GM23338 (cell line): ENCODE data around the gene TSHZ2. TPM values are rescaled to one million over a fixed set of nuclear protein-coding genes. Genes with fewer than 3 reads are reported as not detected.
"Not testable (repeated sequence)": the region's sequence is repeated elsewhere in the genome, so short reads cannot be mapped to it uniquely, and the experiment has no call there.

Experiments
- ATAC-seq: fragments of 200-7000 bp; cut with Tn5 transposase; 3 replicates; pipeline ENCODE4 v1.9.1; 2020
- DNase-seq: peaks from one replicate; pipeline ENCODE4 v3.0.0-alpha.2; 2015; ENCODE audit warnings: low spot score
- H2AFZ ChIP-seq: fragments of 200-600 bp; sonication (generic); 2 replicates; pipeline ENCODE4 v1.8.0; 2016; ENCODE audit warnings: antibody characterized with exemption, mild to moderate bottlenecking, moderate library complexity
- H3F3A ChIP-seq: fragments of 200-600 bp; sonication (generic); replicated peaks from 2 replicates; pipeline ENCODE4 v1.8.0; 2017; ENCODE audit warnings: antibody characterized with exemption, mixed run types, low read depth
- H3K27ac ChIP-seq: fragments of 200-600 bp; sonication (generic); 2 replicates; pipeline ENCODE4 v1.6.1; 2016; ENCODE audit warnings: low read depth
- H3K27me3 ChIP-seq: fragments of 200-600 bp; sonication (generic); 2 replicates; pipeline ENCODE4 v1.8.0; 2016; ENCODE audit warnings: mild to moderate bottlenecking, mixed run types, moderate library complexity; ENCODE audit not compliant: insufficient read depth
- H3K36me3 ChIP-seq: fragments of 200-600 bp; sonication (generic); 2 replicates; pipeline ENCODE4 v1.8.0; 2016; ENCODE audit warnings: mild to moderate bottlenecking; ENCODE audit not compliant: insufficient read depth
- H3K4me1 ChIP-seq: fragments of 200-600 bp; sonication (generic); 2 replicates; pipeline ENCODE4 v1.8.0; 2016; ENCODE audit warnings: mild to moderate bottlenecking, moderate library complexity; ENCODE audit not compliant: insufficient read depth
- H3K4me2 ChIP-seq: fragments of 200-600 bp; sonication (generic); 2 replicates; pipeline ENCODE4 v1.7.1; 2017; ENCODE audit warnings: mixed run types
- H3K4me3 ChIP-seq: fragments of 200-600 bp; sonication (generic); 2 replicates; pipeline ENCODE4 v1.6.1; 2016; ENCODE audit warnings: mixed run types
- H3K79me2 ChIP-seq: fragments of 200-600 bp; sonication (generic); replicated peaks from 2 replicates; pipeline ENCODE4 v1.8.0; 2017; ENCODE audit warnings: mild to moderate bottlenecking; ENCODE audit not compliant: insufficient read depth
- H3K9me2 ChIP-seq: fragments of 200-600 bp; sonication (generic); 2 replicates; pipeline ENCODE4 v1.8.0; 2017; ENCODE audit not compliant: insufficient read depth
- H4K20me1 ChIP-seq: fragments of 200-600 bp; sonication (generic); replicated peaks from 2 replicates; pipeline ENCODE4 v1.8.0; 2017; ENCODE audit warnings: mild to moderate bottlenecking; ENCODE audit not compliant: insufficient read depth
- H3K27ac Mint-ChIP-seq: 2 replicates; pipeline ENCODE4 v1.8.0; 2020; ENCODE audit warnings: inconsistent platforms, mild to moderate bottlenecking, moderate library complexity, mixed read lengths
- H3K27me3 Mint-ChIP-seq: 3 replicates; pipeline ENCODE4 v1.8.0; 2022; ENCODE audit warnings: low read depth, mild to moderate bottlenecking, moderate library complexity, mixed read lengths, inconsistent platforms; ENCODE audit not compliant: insufficient read depth, poor library complexity
- H3K36me3 Mint-ChIP-seq: 3 replicates; pipeline ENCODE4 v1.8.0; 2021; ENCODE audit warnings: low read depth, mild to moderate bottlenecking, inconsistent platforms, moderate library complexity, mixed read lengths
- H3K4me1 Mint-ChIP-seq: 3 replicates; pipeline ENCODE4 v1.8.0; 2020; ENCODE audit warnings: mild to moderate bottlenecking, inconsistent platforms, mixed read lengths
- H3K4me3 Mint-ChIP-seq: 3 replicates; pipeline ENCODE4 v1.8.0; 2021; ENCODE audit warnings: moderate library complexity, mild to moderate bottlenecking, inconsistent platforms, mixed read lengths
- H3K9me3 Mint-ChIP-seq: 3 replicates; pipeline ENCODE4 v1.8.0; 2020; ENCODE audit warnings: moderate library complexity, mild to moderate bottlenecking, inconsistent platforms, mixed read lengths
- CREB1 ChIP-seq: fragments of 250-450 bp; sonication (Bioruptor Pico); IDR thresholded peaks from 2 replicates; pipeline ENCODE4 v1.5.0; 2020; ENCODE audit warnings: low read depth, mild to moderate bottlenecking, moderate library complexity
- CTCF ChIP-seq, 2 experiments: fragments of 200-600 bp in 1 of 2; sonication (generic) in 1 of 2; conservative IDR thresholded peaks; 2 replicates each; pipeline versions ENCODE4 v1.5.1 to v1.6.1; 2016 to 2017; ENCODE audit warnings: antibody characterized with exemption in 2 of 2, low read depth in 2 of 2, mild to moderate bottlenecking in 2 of 2, moderate library complexity in 1 of 2
- EZH2 ChIP-seq: fragments of 200-600 bp; sonication (generic); IDR thresholded peaks from one replicate; pipeline ENCODE4 v1.8.0; 2017; ENCODE audit warnings: antibody characterized with exemption, mild to moderate bottlenecking, low read depth; ENCODE audit not compliant: unreplicated experiment
- EZH2phosphoT487 ChIP-seq: fragments of 200-600 bp; sonication (generic); IDR thresholded peaks from one replicate; pipeline ENCODE4 v1.8.1; 2018; ENCODE audit warnings: antibody characterized with exemption; ENCODE audit not compliant: unreplicated experiment
- JUNB ChIP-seq: IDR thresholded peaks from one replicate; pipeline ENCODE4 v1.6.1; 2016; ENCODE audit warnings: antibody characterized with exemption; ENCODE audit not compliant: unreplicated experiment
- NANOG ChIP-seq: IDR thresholded peaks from 2 replicates; pipeline ENCODE4 v1.6.1; 2016; ENCODE audit warnings: antibody characterized with exemption, borderline replicate concordance
- POLR2AphosphoS5 ChIP-seq: IDR thresholded peaks from 2 replicates; pipeline ENCODE4 v1.6.1; 2016; ENCODE audit warnings: antibody characterized with exemption, low read depth
- REST ChIP-seq: IDR thresholded peaks from one replicate; pipeline ENCODE4 v1.6.1; 2018; ENCODE audit warnings: antibody characterized with exemption; ENCODE audit not compliant: unreplicated experiment
- STAT1 ChIP-seq: IDR thresholded peaks from one replicate; pipeline ENCODE4 v1.6.1; 2016; ENCODE audit warnings: antibody characterized with exemption; ENCODE audit not compliant: unreplicated experiment
- ZNF114 ChIP-seq: fragments of 250-450 bp; sonication (Bioruptor Pico); IDR thresholded peaks from 2 replicates; pipeline ENCODE4 v1.5.0; 2020; ENCODE audit warnings: mild to moderate bottlenecking, moderate library complexity
- ZNF331 ChIP-seq: fragments of 250-450 bp; sonication (Bioruptor Pico); IDR thresholded peaks from 2 replicates; pipeline ENCODE4 v1.5.0; 2020; ENCODE audit warnings: low read depth, mild to moderate bottlenecking, moderate library complexity
- polyA plus RNA-seq: library from polyadenylated mRNA; unstranded; fragments of >200 nt; fragmentation: Nextera tagmentation; extraction: Ambion mirVana; gene quantifications from 2 replicates; pipeline ENCODE4 v1.2.1, GENCODE V29; 2016
- total RNA-seq: library from RNA; depleted of rRNA; stranded (reverse); fragments of >200 nt; shearing (Covaris generic); gene quantifications from 2 replicates; pipeline ENCODE4 v1.2.3, GENCODE V29; 2014
- TF ChIP-seq, protein P1 (sequence below): IDR thresholded peaks from 2 replicates; pipeline ENCODE4 v1.6.1; 2016; ENCODE audit warnings: antibody characterized with exemption

TSHZ2 gene
- total and polyA plus RNA-seq, 2 experiments from 2014 or later, result 0.49 to 1.3 TPM

DNA sequence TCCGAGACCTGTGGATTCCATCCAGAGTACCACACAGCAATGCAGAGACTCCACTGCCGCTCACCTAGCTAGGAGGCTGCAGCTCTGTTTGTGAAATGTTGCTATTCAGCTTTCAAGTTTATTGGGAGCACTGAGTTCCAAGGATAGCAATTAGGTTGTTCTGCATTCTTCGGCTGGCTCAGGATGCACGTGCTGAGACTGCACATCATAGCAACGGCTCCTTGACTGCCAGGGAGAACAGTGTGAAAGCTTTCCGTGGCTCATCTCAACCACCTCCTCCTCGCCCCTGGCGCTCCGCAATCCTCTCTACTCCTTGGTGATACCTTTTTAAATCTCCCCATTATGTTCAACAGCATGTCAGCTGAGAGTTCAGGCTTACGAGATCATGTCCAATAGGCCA lies 116.6 kb downstream of the TSHZ2 start:
- no peaks in the 10 kb centered on the region for H3K36me3 Mint-ChIP-seq
- Histone ChIP-seq H2AFZ (no peak overlapping the region), H3F3A (no peaks in the 10 kb centered on the region), H3K4me3 (no peak overlapping the region), H3K79me2 (no peaks in the 10 kb centered on the region), H3K27me3 (no peaks in the 10 kb centered on the region), H3K4me2 (no peak overlapping the region), H3K9me2 (peaks cover 7% of the 10 kb centered on the region; the same call in 1 of the 2 replicates), H3K4me1 (no peaks in the 10 kb centered on the region), H4K20me1 (no peaks in the 10 kb centered on the region), H3K36me3 (no peaks in the 10 kb centered on the region), H3K27ac (no peak overlapping the region)
- no peaks in the 10 kb centered on the region for H3K9me3 Mint-ChIP-seq
- H3K27me3 Mint-ChIP-seq, result no peaks in the 10 kb centered on the region
- TF ChIP-seq EZH2 (no peak), POLR2AphosphoS5 (no peak), STAT1 (no peak)
- no peak overlapping the region for H3K27ac Mint-ChIP-seq
- H3K4me3 Mint-ChIP-seq, result no peak overlapping the region
- DNase-seq, result no peak
- ATAC-seq, result no peak
- no peaks in the 10 kb centered on the region for H3K4me1 Mint-ChIP-seq

DNA sequence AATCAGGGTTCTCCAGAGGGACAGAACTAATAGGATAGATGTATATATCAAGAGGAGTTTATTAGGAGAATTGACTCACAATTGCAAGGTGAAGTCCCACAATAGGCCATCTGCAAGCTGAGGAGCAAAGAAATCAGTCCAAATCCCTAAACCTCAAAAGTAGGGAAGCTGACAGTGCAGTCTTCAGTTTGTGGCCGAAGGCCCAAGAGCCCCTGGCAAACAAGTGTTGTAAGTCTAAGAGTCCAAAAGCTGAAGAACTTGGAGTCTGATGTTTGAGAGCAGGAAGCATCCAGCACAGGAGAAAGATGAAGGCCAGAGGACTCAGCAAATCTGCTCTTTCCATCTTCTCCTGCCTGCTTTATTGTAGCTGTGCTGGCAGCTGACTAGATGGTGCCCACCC lies 117.7 kb downstream of the TSHZ2 start:
- H3K4me1 Mint-ChIP-seq, H3K27me3 ChIP-seq, H3K4me3 ChIP-seq, H3K79me2 ChIP-seq, H4K20me1 ChIP-seq, H3K27ac Mint-ChIP-seq, H3K4me3 Mint-ChIP-seq, ATAC-seq, DNase-seq, H3K36me3 ChIP-seq, H3K36me3 Mint-ChIP-seq, H3K27ac ChIP-seq, H2AFZ ChIP-seq, H3F3A ChIP-seq, H3K27me3 Mint-ChIP-seq, H3K9me2 ChIP-seq, H3K4me2 ChIP-seq, H3K9me3 Mint-ChIP-seq, H3K4me1 ChIP-seq: not testable (repeated sequence)

DNA sequence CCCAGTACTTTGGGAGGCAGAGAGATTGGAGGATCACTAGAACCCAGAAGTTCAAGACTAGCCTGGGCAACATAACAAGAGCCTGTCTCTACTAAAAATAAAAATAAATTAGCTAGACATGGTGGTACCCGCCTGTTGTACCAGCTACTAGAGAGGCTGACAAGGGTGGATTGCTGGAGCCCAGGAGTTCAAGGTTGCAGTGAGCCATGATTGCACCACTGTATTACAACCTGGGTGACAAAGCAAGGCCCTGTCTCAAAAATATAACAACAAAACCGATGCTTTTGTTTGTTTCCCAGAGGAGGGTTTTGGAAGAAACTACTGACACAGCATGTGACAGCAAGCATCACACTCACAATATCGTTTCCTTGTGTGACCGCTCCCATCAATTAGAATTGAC lies 119.6 kb downstream of the TSHZ2 start:
- Histone ChIP-seq H3F3A (no peaks in the 10 kb centered on the region), H3K36me3 (no peaks in the 10 kb centered on the region), H3K27ac (no peak overlapping the region), H3K27me3 (no peaks in the 10 kb centered on the region), H3K4me1 (no peaks in the 10 kb centered on the region), H2AFZ (no peak overlapping the region), H3K79me2 (no peaks in the 10 kb centered on the region), H3K4me3 (no peak overlapping the region), H3K4me2 (no peak overlapping the region), H3K9me2 (peaks cover 3% of the 10 kb centered on the region; the same call in 1 of the 2 replicates), H4K20me1 (no peaks in the 10 kb centered on the region)
- peaks cover 3% of the 10 kb centered on the region for H3K27me3 Mint-ChIP-seq
- H3K36me3 Mint-ChIP-seq, result no peaks in the 10 kb centered on the region
- H3K9me3 Mint-ChIP-seq, result no peaks in the 10 kb centered on the region
- no peak for ATAC-seq
- H3K4me3 Mint-ChIP-seq, result no peak overlapping the region
- no peaks in the 10 kb centered on the region for H3K4me1 Mint-ChIP-seq
- DNase-seq, result no peak
- H3K27ac Mint-ChIP-seq, result no peak overlapping the region
- TF ChIP-seq EZH2, result no peak
- TF ChIP-seq EZH2phosphoT487, result no peak
- no peak for TF ChIP-seq NANOG
- no peak for TF ChIP-seq ZNF331 (CRISPR knock-in tag)
- TF ChIP-seq STAT1, result no peak
- no peak for TF ChIP-seq CREB1 (CRISPR knock-in tag)
- TF ChIP-seq ZNF114 (CRISPR knock-in tag), result no peak
- no peak for TF ChIP-seq JUNB
- no peak for TF ChIP-seq REST
- TF ChIP-seq, protein P1, sequence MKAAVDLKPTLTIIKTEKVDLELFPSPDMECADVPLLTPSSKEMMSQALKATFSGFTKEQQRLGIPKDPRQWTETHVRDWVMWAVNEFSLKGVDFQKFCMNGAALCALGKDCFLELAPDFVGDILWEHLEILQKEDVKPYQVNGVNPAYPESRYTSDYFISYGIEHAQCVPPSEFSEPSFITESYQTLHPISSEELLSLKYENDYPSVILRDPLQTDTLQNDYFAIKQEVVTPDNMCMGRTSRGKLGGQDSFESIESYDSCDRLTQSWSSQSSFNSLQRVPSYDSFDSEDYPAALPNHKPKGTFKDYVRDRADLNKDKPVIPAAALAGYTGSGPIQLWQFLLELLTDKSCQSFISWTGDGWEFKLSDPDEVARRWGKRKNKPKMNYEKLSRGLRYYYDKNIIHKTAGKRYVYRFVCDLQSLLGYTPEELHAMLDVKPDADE, result no peak
- no peak for TF ChIP-seq CTCF (conservative IDR thresholded peaks at IDR 0.05; ENCODE audit: low read depth in 2 of 2)
